K562 (cell line): Measurements from ENCODE around the gene PRR16. TPM values are rescaled to one million over a fixed set of nuclear protein-coding genes. Genes with fewer than 3 reads are reported as not detected.

Experiments used
- ARID3A ChIP-seq: IDR thresholded peaks from 2 replicates; pipeline ENCODE4 v1.6.1; 2012; ENCODE audit warnings: low read depth, low read length, improper control_type of control experiment, borderline replicate concordance
- POLR3G ChIP-seq: IDR thresholded peaks from 2 replicates; pipeline ENCODE4 v1.6.1; 2011; ENCODE audit not compliant: insufficient read length, insufficient replicate concordance; ENCODE audit errors: extremely low read depth
- RREB1 ChIP-seq: fragments of 250-450 bp; sonication (Bioruptor Pico); IDR thresholded peaks from 2 replicates; pipeline ENCODE4 v1.4.0; 2020
- SMC3 ChIP-seq: conservative IDR thresholded peaks from 2 replicates; pipeline ENCODE4 v1.6.1; 2011; ENCODE audit warnings: low read depth, low read length, improper control_type of control experiment; ENCODE audit not compliant: insufficient read depth
- ZFX ChIP-seq: sonication (generic); formaldehyde crosslinking; IDR thresholded peaks from 2 replicates; pipeline ENCODE4 v1.8.0; 2022; ENCODE audit warnings: mild to moderate bottlenecking, missing genetic modification reagents, moderate library complexity
- polyA plus RNA-seq, 8 experiments: library from polyadenylated mRNA; depleted of rRNA in 4 of 8; stranded (reverse) in 5 of 8; unstranded in 3 of 8; fragments of >200 nt; fragmentation: Nextera tagmentation in 2 of 8; fragmentation: Illumina TruSeq in 1 of 8; extraction: Ambion mirVana in 2 of 8; extraction: Trizol in 1 of 8; gene quantifications; 2 replicates each; pipeline versions ENCODE4 v1.2.1 to v1.2.3, GENCODE V29; 2011 to 2014; ENCODE audit warnings: inconsistent platforms in 1 of 8, missing spikeins in 1 of 8
- total RNA-seq, 7 experiments: library from RNA; depleted of rRNA in 6 of 7; stranded (reverse); fragments of >200 nt in 6 of 7; fragmentation: Illumina TruSeq in 2 of 7; extraction: Trizol in 2 of 7; gene quantifications; 2 replicates each; pipeline versions ENCODE4 v1.2.1 to v1.2.3, GENCODE V29; 2011 to 2021; ENCODE audit warnings: low replicate concordance in 1 of 7

Gene PRR16
- total and polyA plus RNA-seq, 9 of the 15 experiments (the other 6 are each of a cell fraction or from before 2014, with no cell fraction given): 0.61 to 10.1 (median 3.3) TPM

- no peak for TF ChIP-seq RREB1 (CRISPR knock-in tag)
- TF ChIP-seq ZFX (CRISPR knock-in tag): no peak
- TF ChIP-seq POLR3G: no peak
- no peak for TF ChIP-seq SMC3
- TF ChIP-seq ARID3A: no peak
These were observed 166.4 kb downstream of the PRR16 start (continued) for GRCh38 chr5:120630550-120630949.
